Smooth muscle cell (in vitro differentiated cells): ENCODE results near the gene F2R. TPM values are rescaled to one million over a fixed set of nuclear protein-coding genes. Genes with fewer than 3 reads are reported as not detected.

ENCODE experiments used
- DNase-seq: peaks from one replicate; lab custom pipeline; 2025; ENCODE audit not compliant: unreplicated experiment; lab: John Stamatoyannopoulos, UW
- H2AFZ ChIP-seq: fragments of 200-600 bp; sonication (generic); 2 replicates; pipeline ENCODE4 v1.6.0; 2016; ENCODE audit warnings: antibody characterized with exemption, low read depth, mild to moderate bottlenecking
- H3F3A ChIP-seq: fragments of 200-600 bp; sonication (generic); 2 replicates; pipeline ENCODE4 v1.6.0; 2017; ENCODE audit warnings: antibody characterized with exemption, low read depth
- H3K27ac ChIP-seq: fragments of 200-600 bp; sonication (generic); 2 replicates; pipeline ENCODE4 v1.5.1; 2016; ENCODE audit warnings: low read depth, mild to moderate bottlenecking
- H3K27me3 ChIP-seq: fragments of 200-600 bp; sonication (generic); 2 replicates; pipeline ENCODE4 v1.6.1; 2016; ENCODE audit warnings: low read depth, mild to moderate bottlenecking
- H3K36me3 ChIP-seq: fragments of 200-600 bp; sonication (generic); 2 replicates; pipeline ENCODE4 v1.5.1; 2016; ENCODE audit warnings: low read depth
- H3K4me1 ChIP-seq: fragments of 200-600 bp; sonication (generic); 2 replicates; pipeline ENCODE4 v1.5.1; 2016; ENCODE audit warnings: low read depth
- H3K4me2 ChIP-seq: fragments of 200-600 bp; sonication (generic); 2 replicates; pipeline ENCODE4 v1.6.0; 2016; ENCODE audit warnings: mild to moderate bottlenecking
- H3K4me3 ChIP-seq: fragments of 200-600 bp; sonication (generic); 2 replicates; pipeline ENCODE4 v1.5.1; 2016; ENCODE audit warnings: mild to moderate bottlenecking
- H3K79me2 ChIP-seq: fragments of 200-600 bp; sonication (generic); 2 replicates; pipeline ENCODE4 v1.6.0; 2016; ENCODE audit warnings: low read depth, mild to moderate bottlenecking
- H3K9ac ChIP-seq: fragments of 200-600 bp; sonication (generic); 2 replicates; pipeline ENCODE4 v1.6.0; 2016; ENCODE audit warnings: low read depth
- H3K9me3 ChIP-seq: fragments of 200-600 bp; sonication (generic); replicated peaks from 2 replicates; pipeline ENCODE4 v1.5.1; 2016; ENCODE audit warnings: low read depth
- H4K20me1 ChIP-seq: fragments of 200-600 bp; sonication (generic); 2 replicates; pipeline ENCODE4 v1.6.0; 2016; ENCODE audit warnings: low read depth
- WGBS: methylation state at CpG from one replicate; pipeline ENCODE4 v1.1.7; 2016; ENCODE audit warnings: low lambda C conversion rate; 5-methylcytosine and 5-hydroxymethylcytosine counted together
- polyA plus RNA-seq: library from polyadenylated mRNA; unstranded; fragments of >200 nt; fragmentation: Nextera tagmentation; extraction: Ambion mirVana; gene quantifications from 2 replicates; pipeline ENCODE4 v1.2.1, GENCODE V29; 2016
- total RNA-seq: library from RNA; depleted of rRNA; stranded (reverse); fragments of >200 nt; gene quantifications from 2 replicates; pipeline ENCODE4 v1.2.3, GENCODE V29; 2014
- TF ChIP-seq, protein P1 (sequence below): fragments of 200-600 bp; sonication (generic); IDR thresholded peaks from 2 replicates; pipeline ENCODE4 v1.5.1; 2017; ENCODE audit warnings: borderline replicate concordance, mild to moderate bottlenecking, antibody characterized with exemption; ENCODE audit not compliant: insufficient read depth, poor library complexity, severe bottlenecking

Gene F2R
- total and polyA plus RNA-seq, 2 experiments from 2014 or later: 103 to 135 TPM

DNA sequence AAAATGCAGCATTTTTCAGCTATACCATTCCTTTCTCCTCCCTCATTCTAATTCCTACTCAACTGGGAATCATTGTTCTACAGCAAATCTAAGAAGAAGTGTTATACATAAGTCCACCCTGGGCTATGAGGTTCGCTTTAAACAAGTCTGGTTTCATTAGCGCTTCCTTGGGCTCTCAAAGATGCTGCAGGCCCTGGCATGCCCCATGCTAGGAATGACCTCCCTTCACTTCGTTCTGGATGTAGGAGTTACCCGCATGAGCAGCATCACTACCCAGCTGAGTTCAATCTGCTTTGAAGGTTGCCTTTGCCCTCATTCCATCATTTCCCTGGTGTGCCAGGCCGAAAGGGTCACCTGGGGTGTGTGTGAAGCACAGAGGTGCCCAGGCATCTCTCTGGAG, 35.4 kb downstream of the F2R start:
- no peaks in the 10 kb centered on the region for H3K36me3 ChIP-seq
- H3K27ac ChIP-seq: no peak overlapping the region
- no peaks in the 10 kb centered on the region for H4K20me1 ChIP-seq
- 89% methylated on average over 5 of the region's 5 CpGs for WGBS
- H2AFZ ChIP-seq: no peak overlapping the region
- H3K27me3 ChIP-seq: no peaks in the 10 kb centered on the region
- H3K4me2 ChIP-seq: no peak overlapping the region
- no peaks in the 10 kb centered on the region for H3F3A ChIP-seq
- H3K4me1 ChIP-seq: no peaks in the 10 kb centered on the region
- H3K79me2 ChIP-seq: no peaks in the 10 kb centered on the region
- no peak overlapping the region for H3K4me3 ChIP-seq
- no peak for DNase-seq
- H3K9me3 ChIP-seq: no peaks in the 10 kb centered on the region
- TF ChIP-seq, protein P1, sequence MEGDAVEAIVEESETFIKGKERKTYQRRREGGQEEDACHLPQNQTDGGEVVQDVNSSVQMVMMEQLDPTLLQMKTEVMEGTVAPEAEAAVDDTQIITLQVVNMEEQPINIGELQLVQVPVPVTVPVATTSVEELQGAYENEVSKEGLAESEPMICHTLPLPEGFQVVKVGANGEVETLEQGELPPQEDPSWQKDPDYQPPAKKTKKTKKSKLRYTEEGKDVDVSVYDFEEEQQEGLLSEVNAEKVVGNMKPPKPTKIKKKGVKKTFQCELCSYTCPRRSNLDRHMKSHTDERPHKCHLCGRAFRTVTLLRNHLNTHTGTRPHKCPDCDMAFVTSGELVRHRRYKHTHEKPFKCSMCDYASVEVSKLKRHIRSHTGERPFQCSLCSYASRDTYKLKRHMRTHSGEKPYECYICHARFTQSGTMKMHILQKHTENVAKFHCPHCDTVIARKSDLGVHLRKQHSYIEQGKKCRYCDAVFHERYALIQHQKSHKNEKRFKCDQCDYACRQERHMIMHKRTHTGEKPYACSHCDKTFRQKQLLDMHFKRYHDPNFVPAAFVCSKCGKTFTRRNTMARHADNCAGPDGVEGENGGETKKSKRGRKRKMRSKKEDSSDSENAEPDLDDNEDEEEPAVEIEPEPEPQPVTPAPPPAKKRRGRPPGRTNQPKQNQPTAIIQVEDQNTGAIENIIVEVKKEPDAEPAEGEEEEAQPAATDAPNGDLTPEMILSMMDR: no peak
- H3K9ac ChIP-seq: no peak overlapping the region

DNA sequence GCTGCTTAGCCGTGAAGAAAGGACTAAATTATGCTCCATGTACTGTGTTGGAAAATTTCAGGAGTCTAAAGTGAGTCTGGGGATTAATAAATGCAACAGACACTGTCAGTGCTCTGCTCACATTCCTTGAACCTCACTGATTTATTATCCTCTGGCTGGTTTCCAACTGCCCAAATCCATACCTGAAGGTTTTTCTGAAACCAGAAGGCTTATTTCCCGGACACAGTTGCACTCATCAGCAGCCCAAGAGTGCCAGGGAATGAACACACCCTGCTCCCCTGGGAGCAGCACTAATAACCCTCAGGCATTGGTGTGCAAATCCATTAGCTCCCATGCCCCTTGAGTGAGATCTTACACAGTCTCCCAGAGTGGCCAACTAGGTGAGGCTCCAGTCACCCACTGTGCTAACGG, 38.7 kb downstream of the F2R start:
- Histone ChIP-seq H3F3A (no peaks in the 10 kb centered on the region), H3K27me3 (no peaks in the 10 kb centered on the region), H3K27ac (no peak overlapping the region), H4K20me1 (no peaks in the 10 kb centered on the region), H3K4me2 (no peak overlapping the region), H3K9me3 (no peaks in the 10 kb centered on the region), H2AFZ (no peak overlapping the region), H3K4me1 (no peaks in the 10 kb centered on the region), H3K79me2 (no peaks in the 10 kb centered on the region), H3K9ac (no peak overlapping the region), H3K4me3 (no peak overlapping the region), H3K36me3 (no peaks in the 10 kb centered on the region)
- TF ChIP-seq, protein P1: no peak
- DNase-seq: no peak
- WGBS: 77% methylated on average over 3 of the region's 3 CpGs

DNA sequence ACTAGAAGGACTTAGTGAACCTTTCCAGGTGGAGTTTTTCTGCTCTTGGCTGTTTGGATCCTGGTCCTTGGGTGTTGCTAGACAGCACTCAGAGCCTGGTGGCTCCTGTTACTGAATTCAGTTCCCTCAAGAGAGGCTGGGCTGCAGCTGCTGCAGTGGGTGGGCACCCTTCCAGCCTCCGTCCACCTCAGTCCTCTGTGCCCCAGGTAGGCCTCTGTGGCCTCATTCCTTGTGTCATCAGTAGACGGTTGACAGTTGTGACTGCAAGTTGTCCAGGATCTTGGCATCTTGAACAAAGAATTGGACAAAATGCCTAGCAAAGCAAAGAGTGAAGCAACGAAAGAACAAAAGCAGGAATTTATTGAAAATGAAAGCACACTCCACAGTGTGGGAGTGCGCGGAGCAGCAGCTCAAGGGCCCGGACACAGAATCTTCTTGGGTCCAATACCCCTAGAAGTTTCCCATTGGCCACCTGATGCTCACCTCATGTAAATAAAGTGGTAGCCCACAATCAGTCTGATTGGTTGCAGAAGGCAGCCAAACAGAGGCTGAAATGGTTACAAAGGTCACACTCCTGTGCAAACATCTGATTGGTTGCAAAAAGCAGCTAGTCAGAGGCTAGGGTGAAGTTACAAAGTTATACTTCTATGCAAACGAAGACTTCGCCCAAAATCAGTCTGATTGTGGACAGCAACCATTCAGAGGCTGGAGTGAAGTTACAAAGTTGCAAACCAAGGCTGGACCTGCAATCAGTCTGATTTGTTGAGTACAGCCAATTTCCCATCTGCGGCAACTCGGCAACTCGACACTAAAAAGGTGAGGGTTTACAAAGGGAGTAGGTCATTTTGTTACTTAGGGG, 40.1 kb downstream of the F2R start:
- WGBS: 97% methylated on average over 11 of the region's 11 CpGs

More for the DNA sequence above, 40.1 kb downstream of the F2R start:
- H3K36me3 ChIP-seq: no peaks in the 10 kb centered on the region
- no peaks in the 10 kb centered on the region for H3F3A ChIP-seq
- DNase-seq: no peak
- no peaks in the 10 kb centered on the region for H3K9me3 ChIP-seq
- no peak overlapping the region for H2AFZ ChIP-seq
- H3K27ac ChIP-seq: no peak overlapping the region
- TF ChIP-seq, protein P1: no peak
- H3K79me2 ChIP-seq: no peaks in the 10 kb centered on the region
- no peak overlapping the region for H3K4me3 ChIP-seq
- H3K4me1 ChIP-seq: no peaks in the 10 kb centered on the region
- H3K4me2 ChIP-seq: no peak overlapping the region
- no peak overlapping the region for H3K9ac ChIP-seq
- no peaks in the 10 kb centered on the region for H4K20me1 ChIP-seq
- no peaks in the 10 kb centered on the region for H3K27me3 ChIP-seq
